GM19397 (cell line): ENCODE results near the gene KRABD2.
A peak's percentile ranks its signal among the peaks of the same experiment; 100 is the strongest.
"Not testable (repeated sequence)": the region's sequence is repeated elsewhere in the genome, so short reads cannot be mapped to it uniquely, and the experiment has no call there.

ENCODE experiments used
- ATAC-seq: cut with Tn5 transposase; IDR thresholded peaks from one replicate; pipeline ENCODE4 v1.9.1; 2021; ENCODE audit warnings: mild to moderate bottlenecking, moderate library complexity; ENCODE audit not compliant: unreplicated experiment

The KRABD2 gene

GRCh38 chr17:8376271-8377067, at the start of gene KRABD2:
KRABD2 (minus strand) TSS chr17:8376704.
- peak; percentile 98 for ATAC-seq

- ATAC-seq, result no peak
Observed at GRCh38 chr17:8421571-8421970, 45.1 kb upstream of the KRABD2 start.

GRCh38 chr17:8420041-8420934, 43.8 kb upstream of the KRABD2 start:
- ATAC-seq, result no peak

- ATAC-seq, result no peak
Observed at GRCh38 chr17:8419305-8419704, 42.8 kb upstream of the KRABD2 start.

GRCh38 chr17:8418471-8418870, 42.0 kb upstream of the KRABD2 start:
- ATAC-seq, result no peak

GRCh38 chr17:8417806-8418205, 41.3 kb upstream of the KRABD2 start:
- no peak for ATAC-seq

- no peak for ATAC-seq
Observed at GRCh38 chr17:8413938-8414337, 37.4 kb upstream of the KRABD2 start.

- no peak for ATAC-seq
Observed at GRCh38 chr17:8413328-8413727, 36.8 kb upstream of the KRABD2 start.

GRCh38 chr17:8412089-8412488, 35.6 kb upstream of the KRABD2 start:
- ATAC-seq, result no peak

- no peak for ATAC-seq
Observed at GRCh38 chr17:8410883-8411238, 34.4 kb upstream of the KRABD2 start.

- no peak for ATAC-seq
Observed at GRCh38 chr17:8409966-8410882, 33.7 kb upstream of the KRABD2 start.

GRCh38 chr17:8408371-8408770, 31.9 kb upstream of the KRABD2 start:
- ATAC-seq, result no peak

GRCh38 chr17:8406174-8406573, 29.7 kb upstream of the KRABD2 start:
- ATAC-seq, result no peak

GRCh38 chr17:8405499-8406016, 29.1 kb upstream of the KRABD2 start:
- ATAC-seq, result no peak

GRCh38 chr17:8402921-8403536, 26.5 kb upstream of the KRABD2 start:
- no peak for ATAC-seq

- ATAC-seq, result no peak
Observed at GRCh38 chr17:8401107-8401506, 24.6 kb upstream of the KRABD2 start.

GRCh38 chr17:8398980-8399379, 22.5 kb upstream of the KRABD2 start:
- no peak for ATAC-seq

- no peak for ATAC-seq
Observed at GRCh38 chr17:8397636-8398035, 21.1 kb upstream of the KRABD2 start, which contains the start of gene RNF222. RNF222 (minus strand) TSS chr17:8397827; CDS start chr17:8393461, 4,366 bp downstream.

- ATAC-seq, result not testable (repeated sequence)
Observed at GRCh38 chr17:8394497-8394896, 18.0 kb upstream of the KRABD2 start.
